Ishikawa (cell line): Measurements from ENCODE around the gene OR2AE1.

ENCODE experiments used
- CEBPB ChIP-seq: IDR thresholded peaks from 2 replicates; pipeline ENCODE4 v1.6.1; 2012
- EGR1 ChIP-seq: IDR thresholded peaks from 2 replicates; pipeline ENCODE4 v1.6.1; 2012
- EP300 ChIP-seq: IDR thresholded peaks from 2 replicates; pipeline ENCODE4 v1.6.1; 2012; ENCODE audit warnings: borderline replicate concordance
- FOXM1 ChIP-seq: IDR thresholded peaks from 2 replicates; pipeline ENCODE4 v1.6.1; 2012; ENCODE audit warnings: low read depth, borderline replicate concordance
- RAD21 ChIP-seq: IDR thresholded peaks from 2 replicates; pipeline ENCODE4 v1.6.1; 2012; ENCODE audit warnings: low read depth
- TAF1 ChIP-seq: IDR thresholded peaks from 2 replicates; pipeline ENCODE4 v1.6.1; 2012; ENCODE audit warnings: low read depth, mild to moderate bottlenecking
- TCF12 ChIP-seq: IDR thresholded peaks from 2 replicates; pipeline ENCODE4 v1.6.1; 2012; ENCODE audit warnings: low read depth
- YY1 ChIP-seq: IDR thresholded peaks from 2 replicates; pipeline ENCODE4 v1.6.1; 2012; ENCODE audit warnings: low read depth
- ZBTB7A ChIP-seq: IDR thresholded peaks from 2 replicates; pipeline ENCODE4 v1.6.1; 2012; ENCODE audit warnings: low read depth
- TF ChIP-seq, protein P1 (sequence below): IDR thresholded peaks from 2 replicates; pipeline ENCODE4 v1.6.1; 2012
- TF ChIP-seq, protein P2 (sequence below): IDR thresholded peaks from 2 replicates; pipeline ENCODE4 v1.6.1; 2012
- TF ChIP-seq, protein P3 (sequence below): IDR thresholded peaks from 2 replicates; pipeline ENCODE4 v1.6.1; 2012; ENCODE audit warnings: low read depth, mild to moderate bottlenecking

DNA sequence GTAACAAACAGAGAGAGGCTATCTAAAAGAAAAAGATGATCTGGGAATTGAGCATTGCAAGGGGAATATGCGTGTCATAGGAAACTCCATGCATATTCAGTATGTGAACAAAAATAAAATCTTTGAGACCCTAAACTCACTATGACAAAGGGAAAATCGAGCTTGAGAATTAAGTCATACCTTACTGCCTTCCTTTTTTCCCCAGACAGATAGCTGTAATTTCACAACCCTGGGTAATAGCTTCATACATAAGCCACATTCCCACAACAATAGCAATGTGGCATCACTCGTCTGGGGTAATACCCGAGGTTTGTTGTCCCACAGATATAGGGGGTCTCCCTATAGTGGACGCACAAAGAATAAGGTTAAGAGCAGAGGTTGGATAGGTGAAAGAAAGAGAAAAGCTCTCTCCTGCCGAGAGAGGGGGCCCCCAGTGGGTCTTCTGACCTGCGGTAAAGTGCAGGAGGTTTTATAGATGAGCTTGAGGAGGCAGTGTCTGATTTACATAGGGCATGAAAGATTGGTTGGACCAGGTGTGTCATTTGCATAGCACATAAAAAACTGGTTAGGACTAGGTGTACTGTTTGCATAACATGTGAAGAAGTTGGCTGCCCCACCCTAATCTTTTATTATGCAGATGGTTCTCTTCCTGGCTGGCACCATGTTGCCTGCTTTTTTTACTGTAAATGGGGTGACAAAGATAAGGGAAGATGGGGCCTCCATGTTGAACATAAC is 37.4 kb downstream of the OR2AE1 start:
- TF ChIP-seq, protein P1, sequence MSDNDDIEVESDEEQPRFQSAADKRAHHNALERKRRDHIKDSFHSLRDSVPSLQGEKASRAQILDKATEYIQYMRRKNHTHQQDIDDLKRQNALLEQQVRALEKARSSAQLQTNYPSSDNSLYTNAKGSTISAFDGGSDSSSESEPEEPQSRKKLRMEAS, result no peak
- TF ChIP-seq TAF1, result no peak
- no peak for TF ChIP-seq EP300
- no peak for TF ChIP-seq CEBPB
- peak; percentile 23; the same call in 1 of the 2 replicates for TF ChIP-seq ZBTB7A
- TF ChIP-seq, protein P2, sequence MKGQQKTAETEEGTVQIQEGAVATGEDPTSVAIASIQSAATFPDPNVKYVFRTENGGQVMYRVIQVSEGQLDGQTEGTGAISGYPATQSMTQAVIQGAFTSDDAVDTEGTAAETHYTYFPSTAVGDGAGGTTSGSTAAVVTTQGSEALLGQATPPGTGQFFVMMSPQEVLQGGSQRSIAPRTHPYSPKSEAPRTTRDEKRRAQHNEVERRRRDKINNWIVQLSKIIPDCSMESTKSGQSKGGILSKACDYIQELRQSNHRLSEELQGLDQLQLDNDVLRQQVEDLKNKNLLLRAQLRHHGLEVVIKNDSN, result no peak
- TF ChIP-seq, protein P3, sequence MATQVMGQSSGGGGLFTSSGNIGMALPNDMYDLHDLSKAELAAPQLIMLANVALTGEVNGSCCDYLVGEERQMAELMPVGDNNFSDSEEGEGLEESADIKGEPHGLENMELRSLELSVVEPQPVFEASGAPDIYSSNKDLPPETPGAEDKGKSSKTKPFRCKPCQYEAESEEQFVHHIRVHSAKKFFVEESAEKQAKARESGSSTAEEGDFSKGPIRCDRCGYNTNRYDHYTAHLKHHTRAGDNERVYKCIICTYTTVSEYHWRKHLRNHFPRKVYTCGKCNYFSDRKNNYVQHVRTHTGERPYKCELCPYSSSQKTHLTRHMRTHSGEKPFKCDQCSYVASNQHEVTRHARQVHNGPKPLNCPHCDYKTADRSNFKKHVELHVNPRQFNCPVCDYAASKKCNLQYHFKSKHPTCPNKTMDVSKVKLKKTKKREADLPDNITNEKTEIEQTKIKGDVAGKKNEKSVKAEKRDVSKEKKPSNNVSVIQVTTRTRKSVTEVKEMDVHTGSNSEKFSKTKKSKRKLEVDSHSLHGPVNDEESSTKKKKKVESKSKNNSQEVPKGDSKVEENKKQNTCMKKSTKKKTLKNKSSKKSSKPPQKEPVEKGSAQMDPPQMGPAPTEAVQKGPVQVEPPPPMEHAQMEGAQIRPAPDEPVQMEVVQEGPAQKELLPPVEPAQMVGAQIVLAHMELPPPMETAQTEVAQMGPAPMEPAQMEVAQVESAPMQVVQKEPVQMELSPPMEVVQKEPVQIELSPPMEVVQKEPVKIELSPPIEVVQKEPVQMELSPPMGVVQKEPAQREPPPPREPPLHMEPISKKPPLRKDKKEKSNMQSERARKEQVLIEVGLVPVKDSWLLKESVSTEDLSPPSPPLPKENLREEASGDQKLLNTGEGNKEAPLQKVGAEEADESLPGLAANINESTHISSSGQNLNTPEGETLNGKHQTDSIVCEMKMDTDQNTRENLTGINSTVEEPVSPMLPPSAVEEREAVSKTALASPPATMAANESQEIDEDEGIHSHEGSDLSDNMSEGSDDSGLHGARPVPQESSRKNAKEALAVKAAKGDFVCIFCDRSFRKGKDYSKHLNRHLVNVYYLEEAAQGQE, result no peak
- no peak for TF ChIP-seq TCF12
- TF ChIP-seq RAD21, result no peak
- no peak for TF ChIP-seq EGR1
- no peak for TF ChIP-seq FOXM1
- no peak for TF ChIP-seq YY1
